Natural killer cell treated with Interleukin-12 subunit alpha and Interleukin-12 subunit beta and Interleukin-15 and Interleukin-18, amount 100 ng/mL, for 72 hours (primary cell): ENCODE measurements around the gene ZNF718. TPM values are rescaled to one million over a fixed set of nuclear protein-coding genes. Genes with fewer than 3 reads are reported as not detected.
"Not testable (repeated sequence)": the region's sequence is repeated elsewhere in the genome, so short reads cannot be mapped to it uniquely, and the experiment has no call there.

ENCODE experiments used
- ATAC-seq, 2 donors: fragments of 150-1000 bp; cut with Tn5 transposase in 1 of 2; sonication (Bioruptor Pico), chemical (Tn5 transposase) in 1 of 2; 2 replicates each; pipeline ENCODE4 v1.10.0; 2021
- DNase-seq: peaks from one replicate; pipeline ENCODE4 v3.0.0; 2022; ENCODE audit warnings: low spot score
- H3K27ac Mint-ChIP-seq, 2 donors: 1 replicate in 1 of 2; 2 replicates in 1 of 2; pipeline ENCODE4 v1.8.0; 2022; ENCODE audit warnings: mixed read lengths in 2 of 2, mild to moderate bottlenecking in 1 of 2, moderate library complexity in 1 of 2
- H3K27me3 Mint-ChIP-seq, 2 donors: 1 replicate in 1 of 2; 2 replicates in 1 of 2; pipeline ENCODE4 v1.8.0; 2022; ENCODE audit warnings: mixed read lengths in 2 of 2
- H3K36me3 Mint-ChIP-seq: one replicate; pipeline ENCODE4 v1.8.0; 2022; ENCODE audit warnings: mixed read lengths
- H3K4me1 Mint-ChIP-seq, 2 donors: 1 replicate in 1 of 2; 2 replicates in 1 of 2; pipeline ENCODE4 v1.8.0; 2022; ENCODE audit warnings: low read depth in 2 of 2, mixed read lengths in 2 of 2, mild to moderate bottlenecking in 1 of 2
- H3K4me3 Mint-ChIP-seq: one replicate; pipeline ENCODE4 v1.8.0; 2022; ENCODE audit warnings: mixed read lengths
- H3K9me3 Mint-ChIP-seq: 2 replicates; pipeline ENCODE4 v1.8.0; 2022; ENCODE audit warnings: mixed read lengths
- total RNA-seq, 2 donors: library from RNA; stranded (reverse); gene quantifications; one replicate each; pipeline ENCODE4 v1.2.3, GENCODE V29; 2022

The ZNF718 gene
- 10 to 100 TPM; 10.4 to 10.8 TPM for total RNA-seq

DNA sequence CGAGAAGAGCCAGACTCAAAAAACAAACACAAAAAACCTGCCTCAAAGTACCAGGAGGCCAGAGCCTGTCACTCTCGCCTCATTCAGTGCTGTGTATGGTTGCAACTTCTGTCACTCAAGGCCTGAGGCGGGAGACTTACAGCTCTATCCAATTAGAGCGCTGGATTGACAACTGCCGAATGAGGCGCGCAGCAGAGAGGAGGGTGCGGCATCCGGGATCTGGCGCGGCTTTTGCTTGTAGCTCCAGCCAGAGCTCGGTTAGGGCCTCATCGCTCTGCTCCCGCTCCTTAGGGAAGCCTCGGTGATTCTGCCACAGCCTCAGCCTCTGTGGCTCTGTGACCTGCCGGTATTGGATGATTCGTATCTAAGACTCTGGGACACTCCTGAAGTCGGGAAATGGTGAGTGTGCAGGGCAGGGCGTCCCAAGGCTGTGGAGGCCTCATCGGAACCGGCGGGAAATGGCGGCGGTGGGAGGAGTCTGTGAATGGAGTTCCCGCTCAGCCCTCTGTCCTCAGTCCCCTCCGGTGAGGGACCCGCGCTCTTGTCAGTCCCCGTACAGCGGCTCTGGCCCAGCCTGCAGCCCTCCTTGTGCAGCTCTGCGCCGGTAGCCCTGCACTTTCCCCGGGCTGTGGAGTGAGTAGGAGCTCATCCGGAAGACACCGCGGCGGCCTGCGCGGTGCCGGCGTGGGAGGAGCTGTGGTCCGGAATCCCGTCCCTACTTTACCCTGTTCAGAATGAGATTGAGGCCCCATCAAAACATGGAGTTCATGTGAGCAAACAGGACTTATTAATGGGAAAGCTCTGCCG, at the start of gene ZNF718:
TSS of gene ZNF718 (plus strand) at position 227 of the 807 bp plus-strand sequence. CDS start at position 397, 170 bp downstream.
- H3K36me3 Mint-ChIP-seq = peaks cover 27% of the 10 kb centered on the region
- ATAC-seq (peak; percentile 96 to 98), DNase-seq (peak; percentile 93)
- peak within 1 kb of the TSS; percentile 93 for H3K4me3 Mint-ChIP-seq
- H3K27ac Mint-ChIP-seq = peak within 1 kb of the TSS; percentile 93 to 98
- H3K27me3 Mint-ChIP-seq = no peaks in the 10 kb centered on the region
- H3K4me1 Mint-ChIP-seq = peaks cover 33 to 38% of the 10 kb centered on the region in 2 donors
- H3K9me3 Mint-ChIP-seq = peaks cover 7% of the 10 kb centered on the region

DNA sequence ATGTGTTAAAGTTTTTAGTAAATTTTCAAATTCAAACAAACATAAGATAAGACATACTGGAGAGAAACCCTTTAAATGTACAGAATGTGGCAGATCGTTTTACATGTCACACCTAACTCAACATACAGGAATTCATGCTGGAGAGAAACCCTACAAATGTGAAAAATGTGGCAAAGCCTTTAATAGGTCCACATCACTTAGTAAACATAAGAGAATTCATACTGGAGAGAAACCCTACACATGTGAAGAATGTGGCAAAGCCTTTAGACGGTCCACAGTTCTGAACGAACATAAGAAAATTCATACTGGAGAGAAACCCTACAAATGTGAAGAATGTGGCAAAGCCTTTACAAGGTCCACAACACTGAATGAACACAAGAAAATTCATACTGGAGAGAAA, 38.4 kb upstream of the ZNF718 start:
- H3K27ac Mint-ChIP-seq = peak overlapping the region in 1 of 2 donors; percentile 40
- DNase-seq = no peak
- peaks cover 19% of the 10 kb centered on the region for H3K9me3 Mint-ChIP-seq
- H3K4me1 Mint-ChIP-seq = no peaks in the 10 kb centered on the region
- peaks cover 76% of the 10 kb centered on the region for H3K36me3 Mint-ChIP-seq
- H3K4me3 Mint-ChIP-seq = no peak overlapping the region
- no peaks in the 10 kb centered on the region for H3K27me3 Mint-ChIP-seq
- ATAC-seq = no peak

DNA sequence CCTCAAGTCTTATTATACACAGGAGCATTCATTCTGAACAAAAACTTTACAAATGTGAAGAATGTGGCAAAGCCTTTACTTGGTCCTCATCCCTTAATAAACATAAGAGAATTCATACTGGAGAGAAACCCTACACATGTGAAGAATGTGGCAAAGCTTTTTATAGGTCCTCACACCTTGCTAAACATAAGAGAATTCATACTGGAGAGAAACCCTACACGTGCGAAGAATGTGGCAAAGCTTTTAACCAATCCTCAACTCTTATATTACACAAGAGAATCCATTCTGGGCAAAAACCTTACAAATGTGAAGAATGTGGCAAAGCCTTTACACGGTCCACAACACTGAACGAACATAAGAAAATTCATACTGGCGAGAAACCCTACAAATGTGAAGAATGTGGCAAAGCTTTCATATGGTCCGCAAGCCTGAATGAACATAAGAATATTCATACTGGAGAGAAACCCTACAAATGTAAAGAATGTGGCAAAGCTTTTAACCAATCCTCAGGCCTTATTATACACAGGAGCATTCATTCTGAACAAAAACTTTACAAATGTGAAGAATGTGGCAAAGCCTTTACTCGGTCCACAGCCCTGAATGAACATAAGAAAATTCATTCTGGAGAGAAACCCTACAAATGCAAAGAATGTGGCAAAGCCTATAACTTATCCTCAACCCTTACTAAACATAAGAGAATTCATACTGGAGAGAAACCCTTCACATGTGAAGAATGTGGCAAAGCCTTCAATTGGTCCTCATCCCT, 37.6 kb upstream of the ZNF718 start:
- H3K4me1 Mint-ChIP-seq, ATAC-seq, H3K27me3 Mint-ChIP-seq, DNase-seq, H3K4me3 Mint-ChIP-seq, H3K27ac Mint-ChIP-seq: not testable (repeated sequence)
- Mint-ChIP-seq H3K9me3 (peaks cover 23% of the 10 kb centered on the region), H3K36me3 (peaks cover 75% of the 10 kb centered on the region)

DNA sequence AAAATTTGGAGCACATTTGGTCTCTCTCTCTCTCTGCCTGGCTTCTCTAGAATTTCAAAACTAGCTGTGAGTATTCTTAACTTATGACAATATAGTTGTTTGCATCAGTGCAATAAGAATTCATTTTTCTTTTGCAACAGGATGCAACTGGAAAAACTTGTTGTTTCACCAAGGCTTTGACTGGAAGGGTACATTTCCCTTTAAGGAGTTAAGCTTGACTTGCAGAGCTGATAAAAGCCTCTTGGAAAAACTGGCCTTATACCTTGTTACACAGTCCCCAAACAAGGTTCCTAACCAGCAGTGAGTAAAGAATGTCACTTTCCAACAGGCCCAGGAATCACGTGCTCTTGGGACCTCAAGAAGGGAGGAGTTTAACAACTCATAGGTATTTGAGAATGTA, 25.9 kb upstream of the ZNF718 start:
- Mint-ChIP-seq H3K4me3 (no peak overlapping the region), H3K27me3 (no peaks in the 10 kb centered on the region), H3K27ac (no peak overlapping the region), H3K36me3 (peaks cover 28% of the 10 kb centered on the region), H3K4me1 (no peaks in the 10 kb centered on the region), H3K9me3 (peaks cover 14% of the 10 kb centered on the region)
- ATAC-seq = no peak
- DNase-seq = no peak

DNA sequence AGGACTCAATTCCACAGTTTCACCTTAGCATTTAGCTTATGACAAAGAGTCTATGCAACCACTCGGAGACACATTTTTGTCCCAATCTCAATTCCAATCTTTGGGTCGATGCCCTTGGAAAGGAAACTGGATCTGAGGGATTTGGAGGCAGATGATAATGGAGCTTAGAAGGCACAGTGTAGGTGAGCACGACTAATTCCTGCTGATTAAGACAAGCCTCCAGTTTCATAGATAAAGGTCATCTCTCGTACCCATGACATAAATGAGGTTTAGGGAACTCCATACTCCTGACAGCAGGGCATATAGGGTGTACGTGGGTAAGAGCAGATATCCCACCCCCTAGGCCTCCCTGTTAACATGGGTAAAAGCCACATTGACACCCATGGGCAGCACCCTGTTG, 24.4 kb upstream of the ZNF718 start:
- DNase-seq = no peak
- ATAC-seq = no peak
- no peak overlapping the region for H3K4me3 Mint-ChIP-seq
- H3K9me3 Mint-ChIP-seq = peaks cover 13% of the 10 kb centered on the region
- peaks cover 2 to 6% of the 10 kb centered on the region in 2 donors for H3K27me3 Mint-ChIP-seq
- H3K27ac Mint-ChIP-seq = no peak overlapping the region
- peaks cover 27% of the 10 kb centered on the region for H3K36me3 Mint-ChIP-seq
- no peaks in the 10 kb centered on the region for H3K4me1 Mint-ChIP-seq

DNA sequence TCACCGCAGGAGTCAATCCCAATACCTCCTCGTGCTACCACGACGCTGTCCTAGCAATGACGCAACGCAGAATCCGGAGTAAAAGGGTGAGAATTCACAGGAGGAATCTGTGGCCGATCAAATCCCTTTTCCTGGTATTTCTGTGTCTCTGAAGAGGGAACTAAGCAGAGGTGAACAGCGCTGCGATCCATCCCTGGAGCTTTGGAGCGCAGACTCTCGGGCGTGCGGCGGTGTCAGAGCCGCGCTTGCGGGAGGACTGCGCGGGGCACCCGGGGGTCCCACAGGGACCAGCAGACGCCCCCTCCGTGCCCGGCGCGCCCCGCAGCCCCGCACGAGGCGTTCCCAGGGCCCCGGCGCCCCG, 17.2 kb upstream of the ZNF718 start:
- peaks cover 0 to 25% of the 10 kb centered on the region in 2 donors for H3K4me1 Mint-ChIP-seq
- ATAC-seq (no peak), DNase-seq (no peak)
- H3K27me3 Mint-ChIP-seq = peaks cover 34 to 40% of the 10 kb centered on the region in 2 donors
- no peak overlapping the region for H3K4me3 Mint-ChIP-seq
- no peak overlapping the region for H3K27ac Mint-ChIP-seq
- peaks cover 54% of the 10 kb centered on the region for H3K36me3 Mint-ChIP-seq
- peaks cover 23% of the 10 kb centered on the region for H3K9me3 Mint-ChIP-seq

DNA sequence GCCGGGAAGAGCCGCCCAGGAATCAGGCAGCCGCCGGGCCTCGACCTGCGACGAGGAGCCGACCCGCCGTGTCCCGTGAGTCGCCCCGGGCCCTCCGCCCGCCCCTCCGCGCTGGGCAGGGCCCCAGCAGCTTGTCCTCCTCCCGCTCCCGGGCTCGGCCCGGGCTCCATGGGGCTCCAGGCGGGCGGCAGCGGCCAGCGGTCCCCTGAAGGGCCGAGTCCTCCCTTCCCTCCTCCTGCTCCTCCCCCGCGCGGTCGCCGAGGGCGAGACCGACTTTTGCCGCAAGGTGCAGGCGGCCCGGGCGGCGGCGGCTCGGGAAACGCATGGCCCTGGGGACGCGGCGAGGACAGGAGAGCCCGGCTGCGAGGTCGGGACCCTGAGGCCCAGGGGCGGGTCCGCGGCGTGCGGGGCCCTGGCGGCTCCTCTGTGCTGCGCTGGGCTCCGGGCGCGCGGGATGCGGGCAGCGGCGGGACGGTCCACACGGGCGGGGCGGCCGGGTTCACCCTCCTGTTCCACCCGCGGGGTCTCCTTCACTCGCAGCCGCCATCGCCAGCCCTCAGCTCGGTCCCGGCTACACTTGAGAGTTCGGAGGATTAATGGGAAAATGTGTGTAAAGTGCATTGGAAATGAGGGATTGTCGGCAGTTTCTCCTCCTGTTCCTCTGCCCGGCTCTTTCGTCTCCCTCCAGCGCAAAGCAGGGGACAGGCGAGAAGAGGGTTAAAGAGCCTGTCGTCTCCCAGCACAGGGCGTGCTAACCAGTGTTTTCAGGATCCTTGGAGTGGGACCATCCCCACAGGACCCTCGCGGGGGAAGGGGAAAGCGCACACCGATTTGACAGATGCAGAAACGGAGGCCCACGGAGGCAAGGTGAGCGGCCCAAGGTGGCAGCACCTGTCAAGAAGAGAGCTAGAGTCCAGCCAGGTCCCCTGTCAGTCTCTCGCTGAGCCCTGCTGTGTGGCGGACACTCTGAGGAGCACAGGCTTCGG, 16.6 kb upstream of the ZNF718 start:
- DNase-seq (peak; percentile 60), ATAC-seq (peak in 1 of 2 donors; percentile 50)
- no peak overlapping the region for H3K4me3 Mint-ChIP-seq
- H3K36me3 Mint-ChIP-seq = peaks cover 50% of the 10 kb centered on the region
- H3K4me1 Mint-ChIP-seq = peaks cover 0 to 28% of the 10 kb centered on the region in 2 donors
- no peak overlapping the region for H3K27ac Mint-ChIP-seq
- H3K27me3 Mint-ChIP-seq = peaks cover 34 to 40% of the 10 kb centered on the region in 2 donors
- H3K9me3 Mint-ChIP-seq = peaks cover 23% of the 10 kb centered on the region

DNA sequence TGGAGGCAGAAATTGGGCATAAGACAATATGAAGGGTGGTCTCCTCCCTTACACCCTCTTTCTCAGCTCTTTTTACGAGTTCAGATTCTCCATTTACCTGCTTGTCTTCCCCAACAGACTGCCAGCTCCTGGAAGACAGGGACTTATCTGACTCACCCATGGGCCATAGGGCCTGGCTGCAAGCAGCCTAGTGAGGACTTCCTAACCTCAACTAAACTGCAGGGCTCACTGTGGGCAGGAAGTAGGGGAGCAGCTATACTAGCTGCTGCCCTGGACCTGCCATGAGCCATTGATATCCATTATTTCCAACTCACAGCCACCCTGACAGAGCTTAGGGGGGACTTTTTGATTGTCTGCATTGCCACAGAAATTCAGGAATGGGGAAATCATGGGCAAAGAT, 11.5 kb upstream of the ZNF718 start:
- ATAC-seq (no peak), DNase-seq (no peak)
- H3K4me3 Mint-ChIP-seq = no peak overlapping the region
- no peak overlapping the region for H3K27ac Mint-ChIP-seq
- peaks cover 27% of the 10 kb centered on the region for H3K9me3 Mint-ChIP-seq
- H3K36me3 Mint-ChIP-seq = peaks cover 56% of the 10 kb centered on the region
- H3K27me3 Mint-ChIP-seq = peaks cover 22 to 26% of the 10 kb centered on the region in 2 donors
- H3K4me1 Mint-ChIP-seq = peaks cover 28 to 53% of the 10 kb centered on the region in 2 donors

DNA sequence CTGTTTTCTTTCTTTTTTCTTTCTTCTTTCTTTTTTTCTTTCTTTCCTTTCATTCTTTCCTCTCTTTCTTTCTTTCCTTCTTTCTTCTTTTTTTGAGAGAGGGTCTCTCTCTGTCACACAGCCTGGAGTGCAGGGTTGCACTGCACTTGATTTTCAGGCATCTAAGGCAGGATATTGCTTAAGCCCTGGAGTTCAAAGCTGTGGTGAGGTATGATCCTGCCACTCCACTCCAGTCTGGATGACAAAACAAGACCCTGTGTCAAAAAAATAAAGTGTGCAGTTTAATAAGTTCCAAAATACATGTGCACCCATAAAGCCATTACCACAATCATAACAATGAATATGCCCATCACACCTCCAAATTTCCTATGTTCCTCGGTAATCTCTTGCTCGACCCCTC, 10.6 kb upstream of the ZNF718 start:
- H3K36me3 Mint-ChIP-seq = peaks cover 61% of the 10 kb centered on the region
- H3K27me3 Mint-ChIP-seq = peaks cover 13 to 16% of the 10 kb centered on the region in 2 donors
- peaks cover 27% of the 10 kb centered on the region for H3K9me3 Mint-ChIP-seq

DNA sequence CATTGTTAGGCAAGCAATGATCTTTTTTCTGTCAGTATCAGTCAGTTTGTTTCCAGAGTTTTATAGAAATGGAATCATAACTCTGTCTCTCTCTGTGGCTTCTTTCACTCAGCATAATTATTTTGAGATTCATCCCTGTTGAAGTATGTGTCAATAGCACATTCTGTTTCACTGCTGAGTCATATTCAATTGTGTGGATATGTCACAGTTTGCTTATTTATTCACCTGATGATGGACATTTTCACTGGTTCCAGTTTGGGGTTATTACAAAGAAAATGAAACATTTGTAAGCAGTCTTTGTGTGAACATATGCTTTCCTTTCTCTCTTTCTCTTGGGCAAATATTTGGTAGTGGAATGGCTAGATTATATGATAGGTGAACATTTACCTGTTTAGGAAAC, 10.2 kb upstream of the ZNF718 start:
- peaks cover 57% of the 10 kb centered on the region for H3K36me3 Mint-ChIP-seq
- peaks cover 28 to 44% of the 10 kb centered on the region in 2 donors for H3K4me1 Mint-ChIP-seq
- ATAC-seq = peak in 1 of 2 donors; percentile 73
- H3K27ac Mint-ChIP-seq = peak overlapping the region; percentile 56 to 68
- peaks cover 9 to 12% of the 10 kb centered on the region in 2 donors for H3K27me3 Mint-ChIP-seq
- no peak for DNase-seq
- peak overlapping the region; percentile 65 for H3K4me3 Mint-ChIP-seq
- H3K9me3 Mint-ChIP-seq = peaks cover 25% of the 10 kb centered on the region

More for the DNA sequence above, 10.6 kb upstream of the ZNF718 start:
- DNase-seq (no peak), ATAC-seq (no peak)
- peak overlapping the region; percentile 56 to 68 for H3K27ac Mint-ChIP-seq
- peaks cover 28 to 48% of the 10 kb centered on the region in 2 donors for H3K4me1 Mint-ChIP-seq
- peak overlapping the region; percentile 65 for H3K4me3 Mint-ChIP-seq

DNA sequence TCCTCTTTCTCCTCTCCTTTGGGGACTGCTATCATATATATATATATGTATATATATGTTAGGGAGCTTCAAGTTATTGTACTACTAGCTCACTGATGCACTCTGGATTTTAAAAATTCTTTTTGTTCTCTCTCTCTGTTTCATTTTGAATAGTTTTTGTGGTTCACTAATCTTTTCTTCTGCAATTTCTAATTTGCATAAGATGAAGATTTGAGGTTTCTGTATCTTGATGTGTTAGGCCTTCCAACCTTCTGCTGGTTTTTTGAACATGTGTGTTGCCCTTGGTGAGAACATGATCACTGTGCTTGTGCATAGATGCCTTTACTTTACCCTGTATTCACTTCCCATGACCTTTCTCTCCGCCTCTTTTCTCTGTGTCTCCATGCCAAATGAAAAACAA, 7.8 kb upstream of the ZNF718 start:
- H3K27me3 Mint-ChIP-seq = no peaks in the 10 kb centered on the region
- H3K36me3 Mint-ChIP-seq = peaks cover 50% of the 10 kb centered on the region
- ATAC-seq (peak; percentile 57 to 69), DNase-seq (no peak)
- peaks cover 17% of the 10 kb centered on the region for H3K9me3 Mint-ChIP-seq
- H3K4me3 Mint-ChIP-seq = peak overlapping the region; percentile 50
- H3K27ac Mint-ChIP-seq = peak overlapping the region; percentile 12 to 47
- H3K4me1 Mint-ChIP-seq = peaks cover 40 to 49% of the 10 kb centered on the region in 2 donors

DNA sequence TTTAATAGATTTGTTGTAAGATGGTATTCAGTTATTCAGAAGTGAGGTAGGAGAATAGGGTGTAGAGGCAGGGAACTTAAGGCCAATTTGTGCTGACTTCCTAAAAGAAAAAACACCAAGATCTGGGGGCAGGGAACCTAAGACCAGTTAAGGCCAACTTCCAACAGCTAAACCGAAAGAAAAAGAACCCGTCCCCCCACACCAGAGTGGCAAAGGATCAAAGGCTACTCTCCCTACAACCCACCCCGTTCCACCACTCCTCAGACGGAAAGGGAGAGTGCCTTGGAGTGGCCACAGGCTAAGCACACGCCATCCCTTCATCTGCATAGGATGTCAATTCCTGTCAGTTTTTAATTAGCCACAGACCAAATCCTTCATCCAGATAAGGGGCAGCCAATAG, 3.7 kb upstream of the ZNF718 start:
- Mint-ChIP-seq H3K27me3 (no peaks in the 10 kb centered on the region), H3K4me1 (peaks cover 41 to 46% of the 10 kb centered on the region in 2 donors), H3K27ac (peak overlapping the region; percentile 83 to 92), H3K36me3 (peaks cover 48% of the 10 kb centered on the region), H3K9me3 (peaks cover 11% of the 10 kb centered on the region), H3K4me3 (peak overlapping the region; percentile 81)
- no peak for DNase-seq
- no peak for ATAC-seq
